SHP77 (cell line): ENCODE data around the gene MAFG.

Experiments
- DNase-seq, 2 experiments: peaks; one replicate each; lab custom pipeline; 2025; lab: John Stamatoyannopoulos, UW

MAFG gene

GRCh38 chr17:81939881-81940385 is 12.4 kb upstream of the MAFG start:
- no peak for DNase-seq

- DNase-seq: no peak
Measured at GRCh38 chr17:81939218-81939617, 11.7 kb upstream of the MAFG start.

GRCh38 chr17:81935709-81936084 is 8.2 kb upstream of the MAFG start:
- no peak for DNase-seq

- DNase-seq: no peak
Measured at GRCh38 chr17:81934850-81935708, 7.5 kb upstream of the MAFG start.

GRCh38 chr17:81934098-81934757 is 6.7 kb upstream of the MAFG start:
- no peak for DNase-seq

GRCh38 chr17:81933178-81933699 is 5.7 kb upstream of the MAFG start:
- DNase-seq: no peak

- no peak for DNase-seq
Measured at GRCh38 chr17:81932333-81932983, 4.9 kb upstream of the MAFG start.

GRCh38 chr17:81931557-81932332 is 4.2 kb upstream of the MAFG start:
- no peak for DNase-seq

GRCh38 chr17:81931189-81931556 is 3.6 kb upstream of the MAFG start:
- DNase-seq: no peak

- no peak for DNase-seq
Measured at GRCh38 chr17:81930142-81931125, 2.9 kb upstream of the MAFG start.

- DNase-seq: no peak
Measured at GRCh38 chr17:81929253-81930141, 2.0 kb upstream of the MAFG start.

- peak in 1 of 2 experiments; percentile 48 for DNase-seq
Measured at GRCh38 chr17:81928544-81929252, 1.2 kb upstream of the MAFG start.

- DNase-seq: no peak
Measured at GRCh38 chr17:81927152-81927652, 333 bp downstream of the MAFG start.

GRCh38 chr17:81926451-81927151 is 934 bp downstream of the MAFG start:
- DNase-seq: peak; percentile 56 to 64

GRCh38 chr17:81925860-81926450 is 1.6 kb downstream of the MAFG start:
- no peak for DNase-seq

GRCh38 chr17:81924557-81925532 is 2.7 kb downstream of the MAFG start:
- DNase-seq: no peak
